GM19043 (cell line): ENCODE data around the gene PRDX4.
A peak's percentile ranks its signal among the peaks of the same experiment; 100 is the strongest.
"Not testable (repeated sequence)": the region's sequence is repeated elsewhere in the genome, so short reads cannot be mapped to it uniquely, and the experiment has no call there.

ENCODE experiments used
- ATAC-seq: cut with Tn5 transposase; IDR thresholded peaks from one replicate; pipeline ENCODE4 v1.9.1; 2021; ENCODE audit warnings: low read depth; ENCODE audit not compliant: unreplicated experiment

PRDX4 gene

DNA sequence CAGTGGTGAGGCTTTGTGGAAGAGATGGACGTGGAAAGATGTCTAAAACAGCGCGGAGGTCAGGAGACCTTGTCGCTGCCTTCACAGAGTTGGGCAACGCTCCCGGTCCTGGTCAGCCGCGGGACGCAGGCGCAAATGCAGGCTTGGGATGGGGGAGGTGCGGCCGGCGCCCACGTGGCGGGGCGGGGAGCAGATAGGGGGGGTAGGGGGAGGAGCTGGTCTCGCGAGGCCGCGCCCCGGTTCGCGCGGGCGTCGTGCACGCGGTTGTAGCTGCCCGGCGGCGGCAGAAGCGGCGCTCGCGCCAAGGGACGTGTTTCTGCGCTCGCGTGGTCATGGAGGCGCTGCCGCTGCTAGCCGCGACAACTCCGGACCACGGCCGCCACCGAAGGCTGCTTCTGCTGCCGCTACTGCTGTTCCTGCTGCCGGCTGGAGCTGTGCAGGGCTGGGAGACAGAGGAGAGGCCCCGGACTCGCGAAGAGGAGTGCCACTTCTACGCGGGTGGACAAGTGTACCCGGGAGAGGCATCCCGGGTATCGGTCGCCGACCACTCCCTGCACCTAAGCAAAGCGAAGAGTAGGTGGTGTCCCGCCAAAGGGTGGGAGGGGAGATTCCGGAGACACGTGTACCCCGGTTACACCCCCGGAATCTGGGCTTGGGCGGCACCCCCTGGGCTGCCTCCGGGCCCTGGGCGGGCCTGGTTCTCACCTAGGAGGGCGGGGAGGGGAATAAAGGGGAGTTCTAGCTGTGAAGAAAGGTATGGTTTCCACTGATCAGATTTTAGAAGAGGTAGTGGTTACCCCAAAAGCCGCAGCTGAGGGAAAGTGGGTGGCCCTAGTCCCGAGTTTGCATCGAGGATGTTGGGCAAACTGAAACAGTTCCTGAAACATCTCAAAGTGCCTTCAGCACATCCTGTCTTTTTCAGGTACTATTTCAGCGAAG is at the start of gene PRDX4:
TSS of gene PRDX4 (plus strand) at position 255 of the 939 bp plus-strand sequence. CDS start at position 333, 78 bp downstream.
- peak; percentile 52 for ATAC-seq

DNA sequence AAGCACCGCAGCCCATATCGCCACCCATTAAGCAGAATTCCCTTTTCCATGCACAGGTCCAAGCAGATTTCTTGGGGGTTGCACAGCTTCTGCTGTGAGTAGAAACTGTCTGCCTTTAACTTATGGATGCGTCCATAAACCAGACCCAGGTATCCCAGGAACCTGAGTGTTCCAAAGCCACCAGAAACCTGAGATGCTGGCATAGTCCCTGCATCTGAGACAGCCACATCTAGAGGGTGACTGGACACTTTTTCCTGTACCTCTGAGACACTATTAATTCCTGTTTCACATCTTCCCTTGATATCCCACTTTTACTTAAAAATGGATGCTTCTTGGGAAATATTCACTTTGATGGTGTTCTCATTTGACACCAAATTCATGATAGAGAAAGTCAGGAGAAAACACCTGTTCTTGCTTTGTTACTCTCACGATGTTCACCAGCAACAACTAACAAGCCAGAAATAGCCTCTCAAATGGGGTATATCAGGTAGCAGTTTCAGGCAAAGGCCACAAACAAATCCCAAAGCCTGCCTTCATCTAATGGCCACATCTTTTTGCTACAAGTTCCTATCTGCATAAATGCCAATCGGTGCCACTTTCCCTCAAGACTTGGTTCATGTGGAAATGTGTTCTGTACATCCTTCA is 45.5 kb upstream of the PRDX4 start:
- ATAC-seq, result no peak

DNA sequence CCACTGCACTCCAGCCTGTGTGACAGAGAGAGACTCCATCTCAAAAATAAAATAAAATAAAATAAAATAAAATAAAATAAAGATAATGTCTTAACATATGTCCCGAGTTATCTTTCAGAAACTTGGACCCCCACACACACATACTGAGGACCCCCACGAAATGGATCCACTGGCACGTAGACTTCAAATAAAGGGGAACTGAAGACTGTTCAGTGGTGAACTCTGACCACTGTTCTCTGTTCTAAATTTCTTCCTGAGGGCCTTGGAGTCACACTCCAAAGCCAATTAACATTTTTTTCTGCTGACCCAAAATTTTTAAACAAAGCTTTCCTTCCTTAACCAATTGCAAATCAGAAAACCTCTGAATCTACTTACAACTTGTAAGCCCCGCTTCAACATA is 43.5 kb upstream of the PRDX4 start:
- ATAC-seq, result no peak

DNA sequence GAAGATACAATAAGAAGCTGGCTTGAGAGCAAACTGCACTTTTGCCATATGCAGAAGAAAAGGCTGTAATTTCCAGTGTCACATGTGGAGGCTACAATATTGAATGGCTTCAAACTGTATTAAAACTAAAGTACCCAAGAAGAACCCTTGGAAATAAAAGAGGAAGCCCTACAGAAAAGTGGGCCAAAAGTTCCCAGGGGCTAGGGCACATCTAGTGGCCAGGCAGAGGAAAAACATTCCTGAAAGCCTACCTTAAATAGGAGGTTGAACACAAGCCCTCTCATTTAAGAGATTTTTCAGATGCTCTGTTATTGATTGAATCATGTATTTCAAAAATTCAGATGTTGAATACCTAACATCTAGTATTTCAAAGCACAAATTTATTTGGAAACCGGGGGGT is 40.6 kb upstream of the PRDX4 start:
- ATAC-seq, result no peak

DNA sequence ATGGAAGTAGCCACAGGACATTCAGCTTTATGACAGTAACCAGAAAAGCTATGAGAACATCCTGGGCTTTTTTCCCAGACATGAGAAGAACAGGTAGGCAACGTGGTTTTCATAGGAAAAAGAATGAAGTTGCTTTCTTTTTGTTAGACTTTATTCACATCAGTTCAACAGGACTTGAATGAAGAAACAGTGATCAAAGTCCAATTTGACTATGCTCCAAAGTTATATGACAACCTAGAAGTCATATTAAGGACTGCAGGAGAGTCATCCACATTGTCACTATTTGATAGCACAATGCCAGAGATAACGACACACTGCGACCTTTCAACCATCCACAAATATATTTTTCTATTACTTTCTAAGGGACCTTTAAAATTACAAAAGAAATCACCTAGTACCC is 39.2 kb upstream of the PRDX4 start:
- no peak for ATAC-seq

DNA sequence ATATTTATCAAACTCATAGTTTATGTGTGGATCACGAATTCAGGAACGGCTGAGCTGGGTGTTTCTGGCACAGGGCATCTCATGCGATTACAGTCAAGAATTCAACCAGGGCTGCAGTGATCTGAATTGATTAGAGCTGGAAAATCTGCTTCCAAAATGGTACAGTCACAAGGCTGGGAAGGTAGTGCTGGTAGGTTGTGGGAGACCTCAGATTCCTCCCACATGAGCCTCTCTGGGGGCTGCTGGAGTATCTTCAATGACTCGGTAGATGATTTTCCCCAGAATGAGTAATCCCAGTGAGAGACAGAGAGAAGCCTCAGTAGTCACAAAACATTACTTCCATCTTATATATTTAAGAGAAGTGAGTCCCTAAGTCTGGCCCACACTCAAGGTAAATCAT is 36.2 kb upstream of the PRDX4 start:
- no peak for ATAC-seq

DNA sequence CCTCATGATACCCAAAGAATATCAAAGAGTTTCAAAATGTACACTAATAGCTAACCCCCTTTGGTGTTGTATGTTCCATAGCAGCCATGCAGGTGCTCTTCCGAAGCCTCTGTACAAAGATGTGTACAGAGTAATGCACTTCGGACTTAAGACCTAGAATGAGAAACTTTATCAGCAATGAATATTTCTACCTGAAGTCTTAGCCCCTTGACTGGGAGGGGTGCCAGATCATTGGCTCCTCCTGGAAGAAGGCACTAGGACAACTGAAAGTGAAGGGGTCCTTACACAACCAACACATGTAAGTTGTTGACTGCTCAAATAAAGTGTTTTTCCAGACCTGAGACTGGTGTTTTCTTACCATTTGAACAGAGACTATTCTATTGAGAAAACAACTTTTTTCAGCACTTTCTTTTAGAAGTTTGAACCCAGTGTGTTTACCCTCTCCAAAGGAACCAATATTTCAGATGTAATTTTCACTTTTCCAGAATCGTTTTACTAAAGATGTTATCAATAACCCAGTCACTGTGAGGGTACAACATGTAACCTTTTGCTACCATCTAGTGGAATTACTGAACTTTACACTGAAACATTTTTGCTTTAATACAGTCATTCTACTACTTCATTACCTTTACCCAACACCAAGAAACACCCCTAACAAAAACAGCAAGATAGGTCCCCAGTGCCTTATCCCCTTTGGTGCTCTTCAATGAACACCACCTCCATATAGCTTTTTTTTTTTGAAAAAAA is 33.3 kb upstream of the PRDX4 start:
- ATAC-seq, result no peak

DNA sequence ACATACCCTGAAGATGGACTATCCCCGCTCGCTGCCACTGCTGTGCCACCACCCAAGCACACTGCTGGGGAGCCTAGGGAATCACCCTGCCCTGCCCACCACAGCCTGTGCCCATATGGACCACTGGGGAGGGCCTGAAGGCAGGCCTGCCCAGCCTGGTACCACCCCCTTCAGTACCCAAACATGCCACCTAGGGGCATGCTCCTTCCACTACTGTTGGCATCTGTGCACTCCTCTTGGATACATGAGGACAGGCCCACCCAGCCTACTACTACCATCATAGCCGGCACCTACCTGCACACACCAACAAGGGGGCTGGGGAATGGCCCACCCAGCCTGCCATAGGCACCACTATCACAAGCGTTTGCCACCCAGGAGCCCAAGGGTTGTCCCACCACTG is 30.1 kb upstream of the PRDX4 start:
- ATAC-seq, result no peak

DNA sequence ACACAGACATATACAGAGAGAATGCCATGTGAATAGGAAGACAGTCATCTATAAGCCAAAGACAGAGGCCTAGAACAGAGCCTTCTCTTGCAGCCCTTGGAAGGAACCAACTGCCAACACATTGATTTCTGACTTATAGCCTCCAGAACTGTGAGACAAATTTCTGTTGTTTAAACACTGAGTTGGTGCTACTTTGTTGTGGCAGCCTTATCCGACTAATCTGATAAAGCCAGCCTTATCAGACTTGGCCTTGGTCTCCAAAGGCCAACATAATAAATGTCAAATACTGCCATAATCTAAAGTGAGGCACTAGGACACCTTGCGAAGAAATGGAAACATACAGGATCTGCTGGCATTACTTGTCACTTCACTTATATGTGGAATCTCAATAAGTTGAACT is 24.3 kb upstream of the PRDX4 start:
- no peak for ATAC-seq

DNA sequence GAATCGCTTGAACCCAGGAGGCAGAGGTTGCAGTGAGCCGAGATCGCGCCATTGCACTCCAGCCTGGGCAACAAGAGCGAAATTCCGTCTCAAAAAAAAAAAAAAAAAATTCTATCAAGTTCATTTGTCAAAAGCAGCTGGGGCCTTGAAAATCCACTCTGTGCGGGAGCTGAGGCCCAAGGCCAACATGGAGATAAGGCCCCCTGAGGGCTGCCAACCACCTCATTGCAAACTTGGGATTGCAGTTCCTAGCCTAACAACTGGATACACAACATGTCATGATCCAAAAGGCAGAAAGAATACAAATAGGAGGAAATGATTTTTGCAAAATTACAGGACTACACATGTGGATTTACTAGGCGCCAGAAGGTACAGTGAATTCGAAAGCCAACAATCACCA is 22.5 kb upstream of the PRDX4 start:
- no peak for ATAC-seq

DNA sequence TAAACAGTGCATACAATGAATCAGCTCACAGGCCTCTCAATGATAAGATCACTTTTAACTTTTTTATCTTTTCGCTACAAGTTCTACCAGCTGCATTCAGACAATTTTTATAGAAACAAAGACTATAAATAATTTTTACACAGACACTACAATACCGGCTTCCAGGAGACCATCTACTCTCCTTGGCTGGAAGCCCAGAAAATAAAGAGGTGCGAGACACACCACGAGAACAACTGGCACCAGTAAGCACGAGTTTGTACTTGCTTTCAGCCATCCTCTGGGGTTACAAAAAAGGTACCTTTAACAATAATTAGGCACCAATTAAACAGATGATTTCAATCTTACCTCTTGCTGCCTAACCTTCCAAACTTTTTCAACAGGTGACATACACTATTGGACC is 11.2 kb upstream of the PRDX4 start:
- no peak for ATAC-seq

DNA sequence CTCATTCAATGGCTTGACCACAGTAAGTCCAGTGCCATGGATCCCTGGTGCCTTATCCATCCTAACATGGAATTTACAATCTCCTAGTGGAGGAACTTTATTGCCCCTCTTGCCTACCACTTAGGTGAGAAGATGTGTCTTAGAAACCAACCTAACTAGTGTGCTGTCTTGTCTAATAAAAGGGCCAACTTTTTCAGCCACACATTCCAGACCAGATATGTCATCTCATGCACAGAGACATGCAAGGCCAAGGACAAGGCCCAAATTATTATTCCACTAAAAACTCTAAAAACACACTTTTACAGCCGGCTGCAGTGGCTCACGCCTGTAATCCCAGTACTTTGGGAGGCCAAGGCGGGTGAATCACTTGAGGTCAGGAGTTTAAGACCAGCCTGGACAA is 10.6 kb upstream of the PRDX4 start:
- no peak for ATAC-seq

DNA sequence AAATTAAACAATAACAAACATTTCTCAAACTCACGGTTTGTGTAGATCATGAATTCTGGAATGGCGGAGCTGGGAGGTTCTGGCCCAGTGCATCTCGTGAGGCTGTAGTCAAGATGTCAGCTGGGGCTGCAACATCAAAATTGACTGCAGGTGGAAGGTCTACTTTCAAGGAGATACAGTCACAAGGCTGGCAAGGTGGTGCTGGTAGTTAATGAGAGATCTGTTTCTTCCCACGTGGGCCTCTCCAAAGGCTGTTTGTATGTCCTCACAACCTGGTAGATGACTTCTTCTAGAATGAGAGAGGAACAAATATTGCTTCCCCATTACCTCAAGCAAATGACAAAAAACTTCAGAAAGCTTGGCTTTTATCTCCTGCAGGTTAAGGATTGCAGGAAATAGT is 8.0 kb upstream of the PRDX4 start:
- no peak for ATAC-seq

DNA sequence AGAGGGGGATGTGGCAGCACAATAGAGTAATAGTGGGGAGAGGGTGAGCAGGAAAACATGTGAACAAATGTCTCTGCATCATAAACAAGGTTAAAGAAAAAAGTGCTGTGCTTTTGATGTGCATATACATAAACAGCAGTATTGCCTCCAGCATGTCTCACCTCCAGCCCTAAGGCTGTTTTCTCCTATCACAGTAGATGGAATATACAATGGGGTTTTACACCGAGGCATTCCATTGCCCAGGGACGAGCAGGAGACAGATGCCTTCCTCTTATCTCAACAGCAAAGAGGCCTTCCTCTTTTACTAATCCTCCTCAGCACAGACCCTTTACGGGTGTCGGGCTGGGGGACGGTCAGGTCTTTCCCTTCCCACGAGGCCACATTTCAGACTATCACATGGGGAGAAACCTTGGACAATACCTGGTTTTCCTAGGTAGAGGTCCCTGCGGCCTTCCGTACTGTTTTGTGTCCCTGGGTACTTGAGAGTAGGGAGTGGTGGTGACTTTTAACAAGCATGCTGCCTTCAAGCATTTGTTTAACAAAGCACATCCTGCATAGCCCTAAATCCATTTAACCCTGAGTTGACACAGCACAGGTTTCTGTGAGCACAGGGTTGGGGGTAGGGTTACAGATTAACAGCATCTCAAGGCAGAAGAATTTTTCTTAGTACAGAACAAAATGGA is 7.1 kb upstream of the PRDX4 start:
- not testable (repeated sequence) for ATAC-seq

DNA sequence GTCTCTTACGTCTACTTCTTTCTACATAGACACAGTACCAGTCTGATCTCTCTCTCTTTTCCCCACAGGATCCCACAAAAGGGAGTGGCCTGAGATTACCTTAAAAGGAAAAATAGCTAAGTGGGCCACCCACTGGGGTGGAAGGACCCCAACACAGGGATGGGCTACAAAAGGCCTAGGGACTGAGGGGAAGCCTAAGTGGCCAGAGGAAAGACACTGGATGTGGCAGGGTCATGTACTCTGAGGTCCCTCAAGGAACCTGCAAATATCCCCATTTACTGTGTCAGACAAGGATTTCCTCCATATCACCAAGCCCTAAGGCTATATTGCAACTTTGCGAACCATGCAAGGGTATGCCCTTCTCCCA is 6.5 kb upstream of the PRDX4 start:
- ATAC-seq, result no peak

DNA sequence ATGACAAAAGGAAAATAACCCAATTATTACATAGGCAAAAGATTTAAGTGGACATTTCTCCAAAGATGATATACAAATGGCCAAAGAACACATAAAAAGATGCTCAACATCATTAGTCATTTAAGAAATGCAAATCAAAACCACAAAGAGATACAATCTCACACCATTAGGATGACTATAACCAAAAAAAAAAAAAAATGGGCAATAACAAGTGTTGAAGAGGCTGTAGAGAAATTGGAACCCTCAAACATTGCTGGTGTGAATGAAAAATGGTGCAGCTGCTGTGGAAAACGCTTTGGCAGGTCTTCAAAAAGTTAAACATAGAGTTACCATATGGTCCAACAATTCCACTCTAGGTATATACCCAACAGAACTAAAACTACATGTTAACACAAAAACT is 5.6 kb upstream of the PRDX4 start:
- no peak for ATAC-seq

DNA sequence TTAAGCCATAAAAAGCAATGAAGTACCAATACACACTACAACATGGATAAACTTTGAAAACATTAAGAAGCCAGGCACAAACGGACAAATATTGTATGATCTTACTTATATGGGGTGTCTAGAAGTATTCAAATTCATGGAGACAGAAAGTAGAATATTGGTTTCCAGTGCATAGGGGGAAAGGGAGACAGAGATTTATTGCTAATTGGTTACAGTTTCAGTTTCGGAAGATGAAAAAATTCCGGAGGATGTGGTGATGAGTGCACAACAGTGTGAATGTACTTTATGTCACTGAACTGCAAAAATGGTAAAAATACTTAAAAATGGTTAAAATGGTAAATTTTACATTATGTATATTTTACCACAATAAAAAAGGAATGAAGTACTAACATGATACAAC is 5.1 kb upstream of the PRDX4 start:
- ATAC-seq, result peak; percentile 40

DNA sequence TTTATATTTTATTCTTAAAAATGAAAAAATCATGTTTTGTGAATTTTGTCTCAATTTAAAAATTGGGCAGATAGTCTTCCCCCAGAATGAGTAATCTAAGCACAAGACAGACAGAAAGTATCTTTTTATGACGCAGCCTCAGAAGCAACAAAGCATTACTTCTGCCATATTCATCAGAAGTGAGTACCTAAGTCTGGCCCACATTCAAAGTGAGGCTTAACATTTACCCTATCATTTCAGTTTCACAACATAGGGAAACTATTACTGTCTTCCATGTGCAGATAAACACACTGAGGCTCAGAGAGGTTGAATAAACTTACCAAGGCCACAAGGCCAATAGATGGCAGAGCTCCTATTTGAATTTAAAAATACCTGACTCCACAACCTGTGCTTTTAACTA is 4.4 kb upstream of the PRDX4 start:
- peak; percentile 39 for ATAC-seq

DNA sequence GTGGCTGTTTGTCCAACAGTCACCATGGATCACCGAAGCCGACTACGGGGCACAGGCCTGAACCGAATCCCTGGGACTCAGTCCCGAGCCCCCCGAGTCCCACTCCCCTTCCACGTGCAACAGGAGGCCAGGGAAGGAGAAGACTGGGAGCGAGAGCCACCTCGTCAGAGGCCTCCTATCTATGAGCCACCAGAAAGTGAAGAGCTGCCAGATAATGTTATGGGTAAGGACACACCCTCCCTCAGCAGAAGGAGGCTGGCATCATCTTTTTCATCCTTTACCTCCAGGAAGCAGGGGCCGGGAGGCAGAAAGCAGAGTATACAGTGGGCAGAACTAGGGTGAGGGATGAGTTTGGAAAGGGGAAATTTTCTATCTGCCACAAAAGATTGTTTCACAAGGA is 2.8 kb upstream of the PRDX4 start:
- ATAC-seq, result no peak

DNA sequence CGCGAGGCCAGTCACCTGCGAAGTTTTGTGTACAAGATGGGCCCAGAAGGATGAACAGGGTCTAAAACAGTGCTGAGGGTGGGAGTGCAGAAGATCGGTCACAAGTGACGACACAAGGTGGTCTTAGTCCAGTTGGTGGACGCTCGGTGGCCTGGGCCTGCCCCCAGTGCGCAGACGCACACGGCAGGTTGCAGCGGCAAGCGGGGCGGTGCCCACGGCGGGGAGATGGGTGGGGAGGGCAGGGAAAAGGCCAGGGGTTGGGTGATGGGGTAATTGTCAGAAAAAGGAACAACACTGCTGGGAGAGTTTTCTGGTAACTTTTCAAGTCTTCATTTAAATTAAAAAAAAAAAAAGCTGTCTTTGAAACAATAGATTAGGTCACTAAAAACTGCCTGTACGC is 1.0 kb upstream of the PRDX4 start:
- ATAC-seq, result no peak

DNA sequence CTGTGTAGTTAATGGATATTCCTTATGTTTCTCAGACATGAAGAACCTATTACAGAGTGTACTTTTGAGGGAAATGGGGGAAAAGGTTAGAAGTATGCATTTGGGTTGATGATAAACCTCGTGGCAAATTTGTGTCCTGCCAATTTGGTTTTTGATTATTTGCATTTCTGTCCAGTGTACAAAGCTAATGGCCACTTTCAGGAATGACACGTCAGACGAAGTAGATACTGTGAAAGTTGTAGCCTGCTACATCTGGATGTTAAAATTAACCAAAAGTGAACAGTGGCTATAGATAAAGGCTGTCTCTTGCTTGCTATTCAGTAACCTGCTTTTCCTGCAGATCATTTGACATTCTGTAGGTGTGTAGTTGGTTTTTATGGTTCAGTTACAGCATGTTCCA is 1.0 kb downstream of the PRDX4 start:
- peak; percentile 48 for ATAC-seq
